Neuronal stem cell (in vitro differentiated cells): ENCODE measurements around the gene ZBED5.
"Not testable (repeated sequence)": the region's sequence is repeated elsewhere in the genome, so short reads cannot be mapped to it uniquely, and the experiment has no call there.

Source experiments
- DNase-seq: peaks from one replicate; pipeline ENCODE4 v3.0.0-alpha.2; 2013; ENCODE audit warnings: low spot score
- H2AFZ ChIP-seq: one replicate; pipeline ENCODE4 v1.6.1; 2013; ENCODE audit warnings: mild to moderate bottlenecking, low read length, inconsistent platforms
- H2AK5ac ChIP-seq: 2 replicates; pipeline ENCODE4 v1.6.1; 2013; ENCODE audit warnings: low read depth, mild to moderate bottlenecking, inconsistent platforms, low read length, moderate library complexity, mixed read lengths
- H2BK120ac ChIP-seq: 2 replicates; pipeline ENCODE4 v1.6.1; 2013; ENCODE audit warnings: low read depth, mild to moderate bottlenecking, inconsistent platforms, low read length, moderate library complexity, mixed read lengths
- H2BK12ac ChIP-seq: one replicate; pipeline ENCODE4 v1.6.1; 2013; ENCODE audit warnings: low read length, inconsistent platforms
- H2BK15ac ChIP-seq: 2 replicates; pipeline ENCODE4 v1.6.1; 2013; ENCODE audit warnings: mild to moderate bottlenecking, low read length, inconsistent platforms, mixed read lengths
- H2BK5ac ChIP-seq: one replicate; pipeline ENCODE4 v1.6.1; 2013; ENCODE audit warnings: inconsistent platforms, mild to moderate bottlenecking, low read length, moderate library complexity
- H3K14ac ChIP-seq: one replicate; pipeline ENCODE4 v1.6.1; 2013; ENCODE audit warnings: low read length, inconsistent platforms
- H3K18ac ChIP-seq: 2 replicates; pipeline ENCODE4 v1.6.1; 2013; ENCODE audit warnings: low read length, inconsistent platforms
- H3K23ac ChIP-seq: 2 replicates; pipeline ENCODE4 v1.6.1; 2013; ENCODE audit warnings: low read depth, mild to moderate bottlenecking, mixed read lengths, low read length, inconsistent platforms; ENCODE audit not compliant: poor library complexity
- H3K27ac ChIP-seq: replicated peaks from 3 replicates; pipeline ENCODE4 v1.5.1; 2013; ENCODE audit warnings: low read length, inconsistent platforms
- H3K27me3 ChIP-seq, 3 experiments: 2 replicates each; pipeline ENCODE4 v1.6.1; 2013; ENCODE audit warnings: low read length in 3 of 3, mild to moderate bottlenecking in 2 of 3, inconsistent platforms in 1 of 3, low read depth in 1 of 3, mixed read lengths in 1 of 3, moderate library complexity in 1 of 3; ENCODE audit not compliant: control insufficient read depth in 3 of 3, insufficient read depth in 3 of 3
- H3K36me3 ChIP-seq, 2 donors: replicated peaks in 1 of 2; 2 replicates each; pipeline ENCODE4 v1.6.1; 2013; ENCODE audit warnings: low read length in 2 of 2; ENCODE audit not compliant: control insufficient read depth in 2 of 2, insufficient read depth in 2 of 2
- H3K4ac ChIP-seq: 2 replicates; pipeline ENCODE4 v1.6.1; 2013; ENCODE audit warnings: inconsistent platforms, mild to moderate bottlenecking, low read length, moderate library complexity
- H3K4me1 ChIP-seq, 2 donors: 1 replicate in 1 of 2; 2 replicates in 1 of 2; pipeline ENCODE4 v1.6.1; 2013; ENCODE audit warnings: low read length in 2 of 2, low read depth in 1 of 2; ENCODE audit not compliant: control insufficient read depth in 2 of 2, insufficient read depth in 1 of 2
- H3K4me2 ChIP-seq: one replicate; pipeline ENCODE4 v1.6.1; 2013; ENCODE audit warnings: mild to moderate bottlenecking, low read length, inconsistent platforms; ENCODE audit not compliant: insufficient read depth, poor library complexity, severe bottlenecking
- H3K4me3 ChIP-seq, 2 donors: 2 replicates each; pipeline ENCODE4 v1.5.1; 2013; ENCODE audit warnings: low read length in 2 of 2, mild to moderate bottlenecking in 2 of 2, inconsistent platforms in 1 of 2, moderate library complexity in 1 of 2
- H3K79me1 ChIP-seq: one replicate; pipeline ENCODE4 v1.6.1; 2013; ENCODE audit warnings: low read depth, mild to moderate bottlenecking, inconsistent platforms, low read length, moderate library complexity
- H3K9ac ChIP-seq: one replicate; pipeline ENCODE4 v1.6.1; 2013; ENCODE audit warnings: mild to moderate bottlenecking, low read depth, low read length, inconsistent platforms; ENCODE audit not compliant: poor library complexity
- H3K9me3 ChIP-seq, 2 donors: replicated peaks in 1 of 2; 2 replicates each; pipeline versions ENCODE3 to v1.6.1; 2013; ENCODE audit warnings: low read length in 2 of 2, mild to moderate bottlenecking in 2 of 2, inconsistent platforms in 1 of 2, low read depth in 1 of 2, mixed read lengths in 1 of 2, moderate library complexity in 1 of 2; ENCODE audit not compliant: control insufficient read depth in 2 of 2, insufficient read depth in 1 of 2
- H4K8ac ChIP-seq: one replicate; pipeline ENCODE4 v1.6.1; 2013; ENCODE audit warnings: low read depth, mild to moderate bottlenecking, inconsistent platforms, low read length, moderate library complexity
- H4K91ac ChIP-seq: one replicate; pipeline ENCODE4 v1.6.1; 2013; ENCODE audit warnings: low read length, low read depth, mild to moderate bottlenecking, inconsistent platforms; ENCODE audit not compliant: poor library complexity
- WGBS, 2 donors: extraction: QIAGEN DNeasy Blood & Tissue Kit; methylation state at CpG; one replicate each; pipeline ENCODE4 v1.1.7; 2013; ENCODE audit warnings: missing lambda C conversion rate in 2 of 2, mixed read lengths in 1 of 2; ENCODE audit not compliant: insufficient read length in 2 of 2, insufficient replicate concordance in 1 of 2; ENCODE audit errors: extremely low coverage in 2 of 2; 5-methylcytosine and 5-hydroxymethylcytosine counted together

Gene ZBED5

DNA sequence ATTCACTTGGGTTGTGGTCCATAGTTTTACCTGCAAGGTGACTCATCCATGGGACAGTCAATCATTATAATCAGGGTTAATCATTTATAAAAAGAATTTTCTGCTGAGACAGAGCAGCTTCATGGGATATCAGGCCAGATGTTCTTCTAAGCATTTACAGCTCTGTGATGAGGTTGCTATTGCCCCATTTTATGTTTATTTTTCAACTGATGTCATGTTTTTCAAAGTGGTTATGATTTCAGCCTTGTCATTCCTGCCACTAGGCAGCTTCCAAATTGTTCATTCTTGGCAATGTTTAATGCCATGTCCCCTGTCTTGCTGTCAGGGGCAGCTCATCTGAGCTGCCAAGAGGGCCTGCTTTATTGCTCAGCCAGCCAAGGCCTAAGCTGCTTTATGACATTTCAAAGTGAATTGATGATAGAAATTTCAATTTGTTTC lies 35.9 kb upstream of the ZBED5 start:
- no peak overlapping the region for H3K27ac ChIP-seq
- H3K4me2 ChIP-seq: no peak overlapping the region
- no peak overlapping the region for H3K4me3 ChIP-seq
- H3K9me3 ChIP-seq: no peaks in the 10 kb centered on the region
- H2BK12ac ChIP-seq: no peak overlapping the region
- H3K36me3 ChIP-seq: no peaks in the 10 kb centered on the region
- no peak overlapping the region for H2BK120ac ChIP-seq
- no peak overlapping the region for H4K91ac ChIP-seq
- H3K23ac ChIP-seq: no peak overlapping the region
- no peaks in the 10 kb centered on the region for H3K79me1 ChIP-seq
- H2BK15ac ChIP-seq: no peak overlapping the region
- H3K4ac ChIP-seq: no peak overlapping the region
- H4K8ac ChIP-seq: no peak overlapping the region
- H3K14ac ChIP-seq: no peak overlapping the region
- H3K18ac ChIP-seq: no peak overlapping the region
- no peaks in the 10 kb centered on the region for H3K27me3 ChIP-seq
- DNase-seq: no peak
- H2AK5ac ChIP-seq: no peak overlapping the region
- H2BK5ac ChIP-seq: no peak overlapping the region
- no peak overlapping the region for H3K9ac ChIP-seq
- H2AFZ ChIP-seq: no peak overlapping the region
- peaks cover 2% of the 10 kb centered on the region in 2 donors for H3K4me1 ChIP-seq

DNA sequence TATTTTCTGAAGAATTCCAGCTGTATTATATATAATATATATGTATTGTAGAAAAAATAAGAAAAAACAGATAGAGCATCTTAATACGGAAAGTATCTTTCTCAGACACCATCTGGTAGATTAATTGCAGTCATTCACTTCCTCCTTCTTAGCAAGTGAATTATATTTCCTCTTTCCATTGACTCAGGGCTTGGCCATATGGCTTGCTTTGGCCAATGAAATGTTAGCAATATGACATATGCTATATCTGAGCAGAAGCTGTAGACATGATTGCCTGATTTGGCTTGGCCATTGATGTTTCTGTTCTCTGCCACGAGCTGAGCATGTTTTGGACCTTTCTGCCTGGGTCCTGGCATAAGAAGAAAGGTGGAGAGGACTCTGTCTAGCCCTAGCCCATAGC lies 34.4 kb upstream of the ZBED5 start:
- no peak overlapping the region for H2AK5ac ChIP-seq
- DNase-seq: no peak
- no peak overlapping the region for H2BK120ac ChIP-seq
- H3K36me3 ChIP-seq: no peaks in the 10 kb centered on the region
- no peak overlapping the region for H3K4me2 ChIP-seq
- H3K27me3 ChIP-seq: no peaks in the 10 kb centered on the region
- no peak overlapping the region for H3K14ac ChIP-seq
- no peaks in the 10 kb centered on the region for H3K79me1 ChIP-seq
- no peak overlapping the region for H4K8ac ChIP-seq
- H3K4me1 ChIP-seq: peaks cover 2% of the 10 kb centered on the region in 2 donors
- no peak overlapping the region for H2BK5ac ChIP-seq
- H2AFZ ChIP-seq: no peak overlapping the region
- H3K27ac ChIP-seq: no peak overlapping the region
- no peak overlapping the region for H3K18ac ChIP-seq
- H2BK15ac ChIP-seq: no peak overlapping the region
- no peak overlapping the region for H3K4ac ChIP-seq
- no peak overlapping the region for H3K23ac ChIP-seq
- H3K9ac ChIP-seq: no peak overlapping the region
- no peaks in the 10 kb centered on the region for H3K9me3 ChIP-seq
- no peak overlapping the region for H2BK12ac ChIP-seq
- H4K91ac ChIP-seq: no peak overlapping the region
- WGBS, 2 donors: no CpG with 5 or more reads among the region's 2 CpGs
- H3K4me3 ChIP-seq: no peak overlapping the region

DNA sequence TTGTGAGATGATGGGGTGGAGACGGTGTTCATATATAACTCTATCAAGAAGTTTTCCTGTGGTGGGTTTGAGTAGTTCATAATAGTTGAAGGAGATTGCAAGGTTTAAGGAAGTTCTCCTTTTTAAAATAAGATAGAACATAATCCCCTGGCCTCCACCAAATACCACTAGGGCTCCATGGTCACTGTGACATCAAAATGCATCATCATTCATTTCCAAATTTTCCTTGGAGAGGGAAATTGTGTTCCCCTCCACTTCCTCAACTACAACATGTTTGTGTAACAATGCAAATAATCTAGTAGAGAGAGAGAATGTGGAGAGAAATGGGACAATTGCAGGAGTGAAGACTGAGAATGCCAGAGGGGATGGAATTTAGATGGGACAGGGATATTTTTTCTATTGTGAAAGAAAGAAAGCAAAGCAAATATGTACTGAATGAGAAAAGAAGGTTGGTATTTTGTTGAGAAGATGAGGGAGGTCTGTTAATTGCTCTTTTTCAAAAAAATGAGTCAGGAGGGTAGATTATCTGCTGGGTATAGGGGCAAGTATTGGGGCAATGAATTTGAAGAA lies 33.4 kb upstream of the ZBED5 start:
- Histone ChIP-seq H3K14ac (no peak overlapping the region), H3K18ac (no peak overlapping the region), H3K4ac (no peak overlapping the region), H3K4me1 (peaks cover under 1 to 2% of the 10 kb centered on the region in 2 donors), H2BK120ac (no peak overlapping the region), H2BK15ac (no peak overlapping the region), H3K9me3 (no peaks in the 10 kb centered on the region), H3K4me3 (no peak overlapping the region), H3K4me2 (no peak overlapping the region), H3K79me1 (no peaks in the 10 kb centered on the region), H2BK5ac (no peak overlapping the region), H3K36me3 (no peaks in the 10 kb centered on the region), H2AFZ (no peak overlapping the region), H3K27me3 (no peaks in the 10 kb centered on the region), H4K91ac (no peak overlapping the region), H3K27ac (no peak overlapping the region), H2BK12ac (no peak overlapping the region), H4K8ac (no peak overlapping the region), H3K9ac (no peak overlapping the region), H2AK5ac (no peak overlapping the region), H3K23ac (no peak overlapping the region)
- no peak for DNase-seq
- WGBS, 2 donors: no CpG with 5 or more reads among the region's 1 CpG

DNA sequence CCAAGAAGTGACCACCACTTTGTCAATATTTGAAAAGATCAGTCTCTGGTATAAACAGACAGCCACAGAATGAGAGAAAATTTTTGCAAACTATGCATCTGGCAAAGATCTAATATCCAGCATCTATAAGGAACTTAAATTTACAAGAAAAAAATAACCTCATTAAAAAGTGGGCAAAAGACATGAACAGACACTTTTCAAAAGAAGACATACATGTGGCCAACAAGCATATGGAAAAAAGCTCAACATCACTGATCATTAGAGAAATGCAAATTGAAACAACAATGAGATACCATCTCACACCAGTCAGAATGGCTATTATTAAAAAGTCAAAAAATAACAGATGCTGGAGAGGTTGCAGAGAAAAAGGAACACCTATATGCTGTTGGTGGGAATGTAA lies 32.2 kb upstream of the ZBED5 start:
- not testable (repeated sequence) for H3K4me2 ChIP-seq, H3K4me1 ChIP-seq, H2AFZ ChIP-seq, H3K18ac ChIP-seq, H3K4ac ChIP-seq, H2BK120ac ChIP-seq, H3K9me3 ChIP-seq, H3K27me3 ChIP-seq, H4K91ac ChIP-seq, H2BK15ac ChIP-seq, H3K36me3 ChIP-seq, H2BK5ac ChIP-seq, H4K8ac ChIP-seq, H3K23ac ChIP-seq, H3K79me1 ChIP-seq, H3K4me3 ChIP-seq, DNase-seq, H2AK5ac ChIP-seq, H2BK12ac ChIP-seq, H3K27ac ChIP-seq, H3K14ac ChIP-seq, H3K9ac ChIP-seq
